Eye (tissue), 1 donor: Measurements from ENCODE around the gene TMEM86A.
A peak's percentile ranks its signal among the peaks of the same experiment; 100 is the strongest.

Experiments used
- DNase-seq: peaks from one replicate; pipeline ENCODE4 v3.0.0-alpha.2; 2015

The TMEM86A gene

DNA sequence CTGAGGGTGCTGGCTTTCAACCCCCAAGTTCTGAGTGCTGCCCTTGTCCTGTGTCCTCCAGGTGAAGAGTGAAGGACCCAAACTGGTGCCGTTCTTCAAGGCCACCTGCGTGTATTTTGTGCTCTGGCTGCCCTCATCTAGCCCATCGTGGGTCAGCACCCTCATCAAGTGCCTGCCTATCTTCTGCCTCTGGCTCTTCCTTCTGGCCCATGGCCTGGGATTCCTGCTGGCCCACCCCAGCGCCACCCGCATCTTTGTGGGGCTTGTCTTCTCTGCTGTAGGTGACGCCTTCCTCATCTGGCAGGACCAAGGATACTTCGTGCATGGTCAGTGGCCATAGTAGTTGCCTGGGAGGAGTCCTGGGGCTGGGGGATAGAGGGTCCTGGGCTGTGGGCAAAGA, 2.3 kb downstream of the TMEM86A start:
- DNase-seq = no peak

DNA sequence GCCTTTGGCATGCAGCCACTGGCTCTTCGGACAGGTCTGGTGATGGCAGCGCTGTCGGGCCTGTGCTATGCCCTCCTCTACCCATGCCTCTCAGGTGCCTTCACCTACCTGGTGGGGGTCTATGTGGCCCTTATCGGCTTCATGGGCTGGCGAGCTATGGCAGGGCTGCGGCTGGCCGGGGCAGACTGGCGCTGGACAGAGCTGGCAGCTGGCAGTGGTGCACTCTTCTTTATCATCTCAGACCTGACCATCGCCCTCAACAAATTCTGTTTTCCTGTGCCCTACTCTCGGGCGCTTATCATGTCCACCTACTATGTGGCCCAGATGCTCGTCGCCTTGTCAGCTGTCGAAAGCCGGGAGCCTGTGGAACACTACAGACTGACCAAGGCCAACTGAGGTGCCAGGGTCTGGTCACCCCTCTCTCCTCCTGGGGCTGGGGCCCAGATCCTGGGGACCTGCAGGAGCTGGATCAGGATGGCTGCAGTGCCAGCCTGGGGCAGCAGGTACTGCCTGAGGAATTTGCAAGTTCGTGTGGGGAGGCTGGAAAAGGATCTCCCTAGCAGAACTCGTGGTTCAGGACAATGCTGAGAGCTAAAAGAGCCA, 3.1 kb downstream of the TMEM86A start:
- DNase-seq = no peak

DNA sequence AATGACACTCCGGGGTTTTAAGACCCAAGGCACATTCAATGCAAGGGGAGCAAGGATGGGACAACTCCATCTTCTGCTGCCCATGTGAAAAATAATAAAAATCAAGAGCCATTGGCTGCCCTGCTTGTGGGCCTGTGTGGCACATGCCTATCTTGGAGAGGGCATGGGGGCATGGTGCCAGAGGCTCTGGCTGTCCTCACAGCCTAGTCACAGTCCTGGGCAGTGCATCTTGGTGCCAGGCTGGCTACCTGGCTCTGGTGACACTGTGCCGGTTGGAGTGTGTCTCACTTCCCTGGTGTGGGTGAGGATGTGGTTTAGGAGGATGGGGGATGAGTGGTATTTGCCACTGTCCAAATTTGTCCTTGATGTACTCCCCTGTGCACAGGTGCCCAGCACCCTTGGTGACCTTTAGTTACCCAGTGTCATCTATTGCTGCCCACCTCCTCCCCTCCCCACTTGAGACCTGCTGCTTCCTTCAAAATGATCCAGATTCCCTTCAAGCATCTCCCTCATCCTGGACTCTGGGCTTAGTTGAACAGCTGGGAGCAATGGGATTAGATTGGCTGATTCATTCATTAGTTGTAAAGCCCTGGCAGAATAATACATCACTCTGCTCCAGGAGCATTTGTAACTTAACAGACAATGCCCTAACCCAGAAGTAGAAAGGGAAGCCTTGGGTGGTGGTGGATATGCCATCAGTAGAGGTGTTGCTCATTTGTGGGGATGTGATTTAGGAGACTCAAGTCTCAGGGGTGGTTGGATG, 4.6 kb downstream of the TMEM86A start:
- no peak for DNase-seq

DNA sequence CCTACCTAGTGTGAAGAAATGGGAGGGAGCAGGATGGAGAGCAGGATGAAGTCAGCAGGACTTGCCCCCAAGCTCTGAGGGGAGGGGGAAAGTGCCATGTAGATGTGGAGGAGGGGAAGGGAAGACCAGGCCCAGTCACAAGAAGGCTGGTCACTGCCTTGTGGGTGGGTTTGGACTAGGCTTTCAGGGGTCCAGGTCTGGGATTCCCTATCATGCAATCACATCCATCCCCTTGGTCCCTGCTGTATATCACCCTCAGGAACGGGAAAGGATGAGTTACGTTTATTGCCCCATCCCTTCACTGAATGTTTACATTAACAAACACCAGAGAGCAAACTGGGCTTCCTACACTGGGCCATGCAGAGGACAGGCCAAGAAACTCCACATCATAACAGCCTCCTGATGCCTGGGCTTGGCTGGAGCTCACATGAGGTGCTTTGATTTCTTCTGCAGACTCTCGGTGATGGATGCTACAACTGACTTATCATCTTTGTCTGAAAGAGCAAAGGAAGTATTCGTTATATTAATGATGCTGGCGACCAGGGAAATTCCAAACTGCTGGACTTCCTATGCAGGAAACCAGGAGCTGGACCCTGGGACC, 5.6 kb downstream of the TMEM86A start:
- no peak for DNase-seq

DNA sequence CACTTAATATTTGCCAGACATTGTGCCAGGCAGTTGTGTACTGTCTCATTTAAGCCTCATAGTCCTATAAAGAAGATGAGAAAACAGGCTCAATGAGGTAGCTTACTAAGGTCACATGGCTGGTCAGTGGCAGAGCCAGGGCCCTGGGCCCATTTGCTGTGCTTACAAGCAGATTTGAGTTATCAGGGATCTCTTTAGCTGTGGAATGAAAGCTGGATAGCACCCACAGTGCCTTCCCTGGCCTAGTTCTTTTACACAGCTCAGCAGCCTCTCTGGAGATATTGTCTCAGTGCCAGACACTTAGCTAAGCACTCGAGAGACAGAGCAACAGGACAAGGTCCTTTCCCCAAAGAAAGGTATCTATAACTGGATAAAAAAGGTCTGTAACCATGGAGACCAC, 6.1 kb downstream of the TMEM86A start:
- no peak for DNase-seq

DNA sequence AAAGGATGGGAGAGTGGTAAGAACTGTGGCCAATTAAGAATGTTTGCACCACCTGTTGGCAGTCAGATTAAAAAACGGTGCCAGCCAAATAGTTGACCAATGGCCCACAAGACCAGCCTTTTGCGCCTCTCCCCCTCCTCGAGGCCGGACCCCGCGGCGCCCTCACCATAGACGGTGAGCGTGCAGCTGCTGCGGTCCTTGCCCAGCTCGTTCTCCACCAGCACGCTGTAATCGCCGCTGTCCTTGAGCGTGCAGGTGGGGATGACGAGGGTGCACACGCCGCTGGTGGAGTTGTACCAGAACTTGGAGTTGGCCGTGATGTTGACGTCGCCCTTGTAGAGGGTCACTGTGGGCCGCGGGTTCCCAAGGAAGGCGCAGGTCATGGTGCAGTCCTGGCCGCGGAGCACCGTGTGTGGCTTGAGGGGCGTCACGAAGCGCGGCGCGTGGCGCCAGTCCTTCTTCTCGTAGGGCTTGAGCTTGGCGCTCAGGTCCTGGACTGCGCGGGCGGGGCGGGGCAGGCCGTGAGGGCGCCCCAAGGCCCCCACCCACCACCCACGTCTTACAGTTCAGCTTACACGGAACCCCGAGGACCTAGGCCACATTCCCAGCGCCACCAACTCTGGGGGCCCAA, 7.2 kb downstream of the TMEM86A start:
- peak; percentile 78 for DNase-seq

DNA sequence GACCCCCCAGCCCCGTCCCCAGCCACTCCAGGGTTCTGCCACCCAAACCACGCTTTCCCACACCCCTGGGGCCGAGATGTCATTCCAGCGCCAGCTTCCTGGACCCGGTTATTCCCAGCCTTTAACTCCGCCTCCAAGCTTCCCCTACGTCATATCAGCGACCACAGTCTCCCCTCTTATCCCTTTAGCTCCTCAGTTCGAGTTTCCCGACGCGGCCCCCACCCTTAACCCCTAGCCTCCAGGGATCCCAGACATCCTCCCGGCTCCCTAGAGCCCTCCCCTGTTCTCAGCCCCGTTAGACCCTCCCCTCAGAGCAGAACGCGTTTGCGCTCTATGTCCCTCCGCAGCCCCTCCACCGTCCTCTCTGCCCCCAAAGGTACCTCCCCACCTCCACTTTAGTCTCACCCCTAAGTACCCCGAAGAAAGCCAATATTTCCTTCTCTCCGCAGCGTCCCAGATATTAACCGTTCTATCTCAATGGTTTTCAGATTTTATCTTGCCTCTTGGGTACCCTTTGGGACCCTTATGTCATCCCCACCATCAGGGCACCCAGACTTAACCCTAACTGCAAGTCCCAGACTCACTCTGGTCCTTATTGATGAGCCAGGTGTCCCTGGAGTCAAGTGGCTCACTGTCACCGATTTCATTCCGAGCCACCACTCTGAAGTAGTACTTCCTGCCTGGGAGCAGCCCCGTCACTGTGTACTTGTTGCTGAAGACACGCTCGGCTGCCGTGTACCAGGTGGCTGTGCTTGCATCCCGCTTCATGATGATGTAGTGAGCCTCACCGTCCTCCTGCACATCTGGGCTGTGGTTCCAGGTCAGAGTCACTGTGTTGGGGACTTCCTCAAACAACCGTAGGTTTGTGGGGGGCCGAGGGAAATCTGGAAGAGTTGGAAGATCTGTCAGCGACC, 8.0 kb downstream of the TMEM86A start:
- peak; percentile 91 for DNase-seq

DNA sequence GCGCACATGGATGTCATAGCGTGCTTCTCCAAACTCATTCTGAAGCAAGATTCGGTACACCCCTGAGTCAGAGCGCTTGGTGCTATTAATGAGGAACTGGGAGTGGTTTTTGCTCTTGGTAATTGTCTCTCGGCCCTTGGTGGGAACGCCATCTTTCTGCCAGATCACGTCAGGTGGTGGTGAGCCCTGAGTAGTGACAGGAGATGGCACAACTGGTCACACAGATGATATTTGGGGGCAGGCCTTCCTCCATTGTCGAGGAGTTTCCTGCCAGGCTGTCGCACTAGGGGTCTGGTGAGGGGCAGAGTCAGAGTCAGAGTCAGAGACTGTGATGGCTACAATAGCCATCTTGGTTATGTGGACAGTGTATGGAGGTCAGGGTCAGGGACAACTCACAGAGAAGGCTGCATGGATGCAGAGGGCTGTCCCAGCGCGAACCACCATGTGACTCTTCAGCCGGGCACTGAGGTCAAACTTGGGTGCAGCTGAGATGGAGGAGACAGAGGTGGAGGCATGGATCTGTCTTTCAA, 9.3 kb downstream of the TMEM86A start:
- DNase-seq = no peak

DNA sequence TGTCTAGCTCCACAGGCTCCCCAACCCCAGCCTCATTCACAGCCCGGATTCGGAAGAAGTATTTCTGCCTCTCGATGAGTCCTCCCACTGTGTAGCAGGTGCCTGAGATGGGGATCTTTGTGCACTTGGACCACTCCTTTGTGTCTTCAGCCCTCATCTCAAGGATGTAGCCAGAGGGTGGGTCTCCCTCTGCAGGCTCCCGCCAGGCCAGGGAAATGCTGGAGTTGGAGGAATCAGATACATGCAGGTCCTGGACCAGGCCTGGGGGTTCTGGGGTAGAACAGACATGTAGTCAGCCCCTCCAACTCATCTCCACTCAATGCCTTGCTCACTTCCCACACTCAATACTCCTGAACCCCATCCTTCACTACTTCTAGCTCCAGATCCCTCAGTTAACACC, 10.8 kb downstream of the TMEM86A start:
- no peak for DNase-seq

DNA sequence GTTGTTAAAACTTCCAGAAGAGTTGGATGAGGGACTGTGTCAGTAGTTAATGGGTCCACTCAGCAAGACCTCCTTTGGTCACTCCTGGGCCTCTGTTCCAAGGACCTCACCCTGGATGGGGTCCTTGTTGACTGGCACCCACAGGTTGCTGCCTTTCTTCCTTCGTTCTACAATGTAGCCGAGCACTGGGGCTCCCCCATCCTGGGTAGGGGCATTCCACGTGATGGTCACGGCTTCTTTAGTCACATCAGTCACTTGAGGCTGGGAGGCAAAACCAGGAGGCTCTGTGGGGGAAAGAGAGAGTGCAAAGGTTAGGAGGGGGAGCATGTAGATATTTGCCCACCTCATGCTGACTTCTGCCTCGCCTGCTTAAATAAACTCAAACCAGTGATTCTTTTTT, 12.0 kb downstream of the TMEM86A start:
- DNase-seq = no peak

DNA sequence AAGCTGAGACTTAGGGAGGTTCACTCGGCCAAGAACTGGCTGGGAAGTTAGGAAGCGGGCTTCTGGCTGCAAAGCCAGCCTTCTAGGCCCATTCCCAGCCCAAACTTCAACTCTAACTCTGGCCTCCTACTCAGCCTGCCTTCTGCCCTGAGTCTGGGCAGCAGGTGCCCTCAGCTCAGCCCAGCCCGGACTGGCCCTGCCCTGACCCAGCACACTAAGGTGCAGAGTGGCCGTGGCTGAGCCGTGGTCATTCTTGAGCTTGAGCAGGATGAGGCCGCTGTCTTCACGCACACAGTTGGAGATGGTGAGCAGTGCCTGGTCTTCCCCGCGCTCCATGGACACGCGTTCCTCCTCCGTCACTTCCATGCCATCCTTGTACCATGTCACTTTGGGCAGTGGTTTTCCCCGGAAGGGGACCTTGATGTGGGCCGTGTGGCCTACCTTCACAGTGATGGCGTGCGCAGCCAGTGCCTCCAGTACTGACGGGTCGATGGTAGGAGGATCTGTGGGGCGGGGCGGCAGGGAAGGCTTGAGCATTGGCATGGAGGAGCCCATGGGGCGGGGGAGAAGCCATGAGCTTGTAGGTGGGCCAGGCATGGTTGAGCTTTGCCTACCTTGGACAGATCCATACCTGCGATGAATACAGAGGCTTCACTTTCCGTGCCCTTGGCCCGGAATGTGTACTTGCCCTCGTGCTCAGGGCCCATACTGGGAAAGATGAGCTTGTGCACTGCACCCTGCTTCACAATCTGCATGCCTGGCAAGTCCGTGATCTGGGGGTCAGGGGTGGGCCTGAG, 15.3 kb downstream of the TMEM86A start:
- no peak for DNase-seq

DNA sequence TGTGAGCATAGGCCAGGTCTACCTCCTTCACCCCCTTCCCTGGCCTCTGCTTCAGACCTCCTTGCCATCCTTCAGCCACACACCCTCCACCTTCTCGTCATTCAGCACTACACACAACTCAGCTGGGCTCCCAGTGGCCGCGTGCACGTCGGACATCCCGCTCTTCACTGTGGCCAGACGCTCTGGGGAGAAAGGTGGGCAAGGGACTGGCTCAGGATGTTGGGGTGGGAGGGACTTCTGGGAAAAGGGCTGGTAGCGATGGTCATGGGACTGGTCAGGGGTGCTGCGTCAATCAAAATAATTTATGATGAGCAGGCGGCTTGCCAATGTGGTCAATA, 15.8 kb downstream of the TMEM86A start:
- DNase-seq = no peak

DNA sequence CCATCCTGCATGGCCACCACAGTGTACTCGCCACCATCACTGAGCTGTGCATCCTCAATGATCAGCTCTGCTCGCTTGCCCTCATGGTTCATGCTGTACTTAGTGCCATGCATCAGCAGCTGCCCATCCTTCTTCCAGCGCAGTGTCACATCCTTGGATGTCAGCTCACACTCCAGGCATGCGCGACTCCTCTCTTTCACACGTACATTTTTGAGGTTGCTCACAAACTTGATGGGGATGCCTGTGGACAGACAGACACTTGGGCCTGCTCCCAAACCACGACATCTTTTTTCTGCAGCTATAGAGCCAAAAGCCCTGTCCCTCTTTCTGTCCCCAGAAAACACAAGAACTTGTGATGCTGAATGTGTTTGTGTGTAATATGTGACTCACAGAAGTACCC, 16.9 kb downstream of the TMEM86A start:
- no peak for DNase-seq

DNA sequence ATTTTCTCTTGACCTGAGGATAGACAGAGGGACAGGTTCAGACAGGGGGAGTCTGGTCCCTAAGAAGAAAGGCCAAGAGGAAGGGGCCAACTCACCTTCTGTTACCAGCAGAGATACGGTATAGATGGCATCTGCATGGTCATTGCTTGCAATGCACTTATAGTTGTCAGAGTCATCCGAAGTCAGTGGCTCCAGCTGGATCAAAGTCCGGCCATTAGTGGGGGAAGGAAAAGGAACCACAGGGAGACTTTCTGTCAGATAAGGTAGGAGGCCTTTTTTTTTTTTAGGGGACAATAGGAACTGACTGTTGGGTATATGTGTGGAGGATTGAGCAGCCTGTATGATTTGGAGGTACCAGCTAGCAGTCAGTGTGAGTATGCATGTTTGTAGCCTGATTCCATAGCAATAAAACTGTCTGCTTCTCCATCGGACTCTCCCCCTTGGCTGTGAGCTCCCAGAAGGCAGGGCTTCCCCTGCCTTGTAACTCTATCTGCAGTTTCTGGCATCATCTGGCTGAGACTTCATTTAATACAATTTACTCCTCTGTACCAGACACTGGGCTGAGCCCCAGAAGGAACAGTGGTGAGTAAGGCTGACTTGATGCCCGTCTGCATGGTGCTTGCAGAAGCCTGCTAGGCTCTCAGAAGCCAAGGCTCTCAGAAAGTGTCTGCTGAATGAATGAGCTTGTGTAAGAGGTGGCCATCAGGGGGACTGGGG, 21.7 kb downstream of the TMEM86A start:
- no peak for DNase-seq

DNA sequence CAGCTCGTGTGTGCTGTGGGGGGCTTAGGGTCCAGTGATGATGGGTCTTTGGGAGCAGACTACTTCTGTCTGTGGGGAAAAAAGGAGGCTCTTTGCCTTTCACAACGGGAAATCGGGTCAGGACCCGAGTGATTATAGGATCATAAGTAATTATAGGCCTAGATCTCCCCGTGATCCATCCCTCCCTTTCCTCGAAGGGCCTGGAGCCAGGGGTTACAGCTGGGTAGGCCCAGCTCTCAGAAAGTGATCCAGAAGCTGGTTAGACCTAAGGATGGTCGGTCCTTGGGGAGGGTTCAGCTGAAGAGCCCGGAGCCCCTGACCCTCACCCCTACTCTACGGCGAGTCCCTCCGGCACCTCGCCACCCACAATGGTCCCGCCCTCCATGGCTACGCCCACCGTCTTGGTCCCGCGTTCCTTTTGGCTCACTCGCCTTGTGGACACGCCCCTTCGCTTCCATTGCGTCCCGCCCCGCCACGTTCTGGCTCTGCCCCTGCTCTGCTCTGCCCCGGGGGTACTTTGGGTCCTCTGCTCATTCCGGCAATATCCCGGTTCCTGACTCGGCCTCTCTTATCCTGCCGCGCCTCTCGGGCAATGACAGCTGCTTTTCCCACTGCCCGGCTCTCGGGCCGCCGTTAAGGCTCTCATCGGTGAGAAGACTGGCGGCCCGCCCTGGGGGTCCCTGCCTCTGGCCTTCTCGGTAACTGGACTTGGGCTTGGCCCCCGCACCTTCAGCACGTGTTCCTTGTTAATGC, 22.4 kb downstream of the TMEM86A start:
- peak; percentile 94 for DNase-seq

DNA sequence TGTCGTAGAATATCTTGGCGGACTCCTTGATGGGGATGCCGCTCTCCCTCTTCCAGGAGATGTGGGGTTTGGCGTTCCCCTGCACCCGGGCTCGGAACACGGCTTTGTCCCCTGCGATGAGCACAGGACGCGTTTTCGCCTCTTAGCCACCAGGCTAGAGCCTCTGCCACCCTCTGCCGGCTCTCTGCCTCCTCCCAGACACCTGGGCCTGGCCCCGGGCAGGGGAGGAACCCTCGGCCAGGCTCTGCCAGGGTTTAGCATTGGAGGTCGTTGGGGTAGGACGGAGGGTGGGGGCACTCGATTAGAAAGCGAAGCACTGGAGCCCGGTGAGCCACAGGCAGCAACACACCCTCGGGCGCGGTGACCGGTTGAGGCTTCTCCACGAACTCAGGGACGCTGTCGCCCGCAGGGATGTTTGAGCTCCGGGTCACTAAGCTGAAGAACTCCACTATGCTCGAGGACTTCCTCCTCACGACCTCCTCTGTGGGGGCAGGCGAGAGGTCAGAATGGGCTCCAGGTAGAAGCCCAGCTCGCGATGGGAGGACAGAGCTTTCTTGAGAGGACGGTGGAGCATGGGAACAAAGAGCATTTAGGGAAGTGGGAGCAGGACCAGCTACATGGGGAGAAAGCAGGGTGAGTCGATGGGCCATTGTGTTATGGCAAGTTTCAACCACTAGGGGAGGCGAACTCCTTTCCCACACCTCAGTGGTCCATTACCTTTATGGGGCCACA, 23.1 kb downstream of the TMEM86A start:
- DNase-seq = peak; percentile 88

DNA sequence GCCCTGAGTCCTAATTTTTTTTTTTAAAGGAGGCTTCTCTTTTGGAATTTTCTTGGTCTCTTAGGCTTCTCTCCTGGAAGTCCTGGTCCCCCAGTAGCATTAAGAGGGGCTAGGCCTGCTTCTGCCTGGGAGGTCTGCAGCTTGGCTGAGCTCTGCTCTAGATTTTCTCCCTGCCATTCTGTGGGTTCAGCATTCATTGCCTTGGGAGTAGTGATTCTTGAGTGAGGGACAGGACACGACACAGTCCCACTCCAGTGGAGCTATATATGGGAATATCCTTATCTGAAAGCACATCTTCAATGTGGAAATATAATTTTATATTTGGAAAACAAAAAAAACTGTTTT, 23.7 kb downstream of the TMEM86A start:
- DNase-seq = no peak

DNA sequence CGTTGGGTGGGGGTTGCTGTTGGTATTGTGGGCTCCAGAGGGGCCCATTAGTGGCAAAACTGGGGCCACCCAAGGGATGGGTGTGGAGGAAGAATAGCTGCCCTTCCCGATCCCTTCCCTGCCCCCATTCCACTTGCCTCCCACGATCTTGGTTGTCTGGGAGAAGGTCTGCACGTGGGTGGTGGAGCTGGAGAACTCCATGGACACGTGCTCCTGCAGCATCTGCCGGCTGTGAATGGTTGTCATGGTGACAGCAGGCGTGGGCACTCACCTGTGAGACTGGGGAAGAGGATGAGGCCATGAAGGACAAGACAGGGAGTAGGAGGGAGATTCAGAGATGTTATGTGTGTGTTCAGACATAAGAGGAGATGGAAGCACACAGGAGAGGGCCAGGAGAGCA, 25.4 kb downstream of the TMEM86A start:
- DNase-seq = no peak

DNA sequence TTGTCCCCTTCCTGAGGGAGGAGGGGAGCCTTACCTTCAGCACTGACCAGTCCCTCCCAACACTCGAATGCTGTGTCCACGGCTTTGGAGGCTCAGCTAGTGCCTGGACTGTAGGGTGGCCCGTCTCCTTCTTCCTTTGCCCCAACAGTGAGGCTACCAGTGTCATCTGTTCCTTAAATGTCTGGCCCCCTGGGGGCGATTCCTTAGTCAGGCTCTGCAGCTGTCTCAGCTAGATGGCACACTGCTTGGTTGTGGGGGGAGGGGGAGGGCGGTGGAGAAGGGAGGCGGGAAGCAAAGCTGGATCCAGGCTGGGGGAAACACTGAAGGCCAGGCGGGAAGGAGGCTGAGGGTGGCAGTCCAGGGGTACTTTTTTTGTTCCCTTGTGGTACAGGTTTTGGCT, 27.5 kb downstream of the TMEM86A start, which contains the start of gene IGSF22:
Gene IGSF22, minus strand, starts transcription at position 149 of the 400 bp plus-strand sequence. CDS start 1,952 bp downstream, outside the sequence.
- peak; percentile 30 for DNase-seq
